Neuron (in vitro differentiated cells): Measurements from ENCODE around the gene POMGNT2.
"Not testable (repeated sequence)": the region's sequence is repeated elsewhere in the genome, so short reads cannot be mapped to it uniquely, and the experiment has no call there.

Source experiments
- H2AFZ ChIP-seq: one replicate; pipeline ENCODE4 v1.6.1; 2013; ENCODE audit warnings: low read depth, mild to moderate bottlenecking, inconsistent platforms, low read length, moderate library complexity
- H3K27me3 ChIP-seq: one replicate; pipeline ENCODE4 v1.6.1; 2013; ENCODE audit warnings: low read length; ENCODE audit not compliant: insufficient read depth
- H3K36me3 ChIP-seq: one replicate; pipeline ENCODE4 v1.6.1; 2013; ENCODE audit warnings: low read length; ENCODE audit not compliant: insufficient read depth
- H3K4me1 ChIP-seq: one replicate; pipeline ENCODE4 v1.6.1; 2013; ENCODE audit warnings: low read length; ENCODE audit not compliant: insufficient read depth
- H3K4me3 ChIP-seq: 2 replicates; pipeline ENCODE4 v1.5.1; 2013; ENCODE audit warnings: mild to moderate bottlenecking, low read length, moderate library complexity
- H3K9me3 ChIP-seq: one replicate; pipeline ENCODE4 v1.6.1; 2013; ENCODE audit warnings: low read length

POMGNT2 gene

GRCh38 chr3:43077707-43078106 is 28.2 kb downstream of the POMGNT2 start:
- H3K27me3 ChIP-seq: no peaks in the 10 kb centered on the region
- H2AFZ ChIP-seq: no peak overlapping the region
- peaks cover 16% of the 10 kb centered on the region for H3K9me3 ChIP-seq
- H3K4me3 ChIP-seq: no peak overlapping the region
- H3K4me1 ChIP-seq: no peaks in the 10 kb centered on the region
- H3K36me3 ChIP-seq: peaks cover 21% of the 10 kb centered on the region

GRCh38 chr3:43077261-43077660 is 28.6 kb downstream of the POMGNT2 start:
- Histone ChIP-seq H3K36me3 (peaks cover 21% of the 10 kb centered on the region), H3K4me3 (no peak overlapping the region), H3K27me3 (no peaks in the 10 kb centered on the region)

GRCh38 chr3:43076857-43077256 is 29.0 kb downstream of the POMGNT2 start:
- peaks cover 16% of the 10 kb centered on the region for H3K9me3 ChIP-seq
- no peak overlapping the region for H3K4me3 ChIP-seq
- H3K36me3 ChIP-seq: peaks cover 21% of the 10 kb centered on the region
- H3K4me1 ChIP-seq: no peaks in the 10 kb centered on the region
- H2AFZ ChIP-seq: no peak overlapping the region
- H3K27me3 ChIP-seq: no peaks in the 10 kb centered on the region

More at GRCh38 chr3:43077261-43077660, 28.6 kb downstream of the POMGNT2 start:
- H3K4me1 ChIP-seq: no peaks in the 10 kb centered on the region
- H3K9me3 ChIP-seq: peaks cover 16% of the 10 kb centered on the region
- no peak overlapping the region for H2AFZ ChIP-seq

- Histone ChIP-seq H3K9me3 (peaks cover 12% of the 10 kb centered on the region), H3K36me3 (peaks cover 17% of the 10 kb centered on the region), H3K4me1 (no peaks in the 10 kb centered on the region), H2AFZ (no peak overlapping the region), H3K4me3 (no peak overlapping the region), H3K27me3 (no peaks in the 10 kb centered on the region)
Measured at GRCh38 chr3:43075904-43076661, 29.8 kb downstream of the POMGNT2 start.

GRCh38 chr3:43074901-43075689 is 30.8 kb downstream of the POMGNT2 start:
- H3K9me3 ChIP-seq: peaks cover 5% of the 10 kb centered on the region
- H3K4me1 ChIP-seq: no peaks in the 10 kb centered on the region
- no peak overlapping the region for H2AFZ ChIP-seq
- no peaks in the 10 kb centered on the region for H3K27me3 ChIP-seq
- H3K4me3 ChIP-seq: no peak overlapping the region
- H3K36me3 ChIP-seq: peaks cover 8% of the 10 kb centered on the region

GRCh38 chr3:43074482-43074881 is 31.4 kb downstream of the POMGNT2 start:
- Histone ChIP-seq H3K36me3 (peaks cover 2% of the 10 kb centered on the region), H3K27me3 (no peaks in the 10 kb centered on the region), H3K9me3 (peaks cover 2% of the 10 kb centered on the region), H3K4me3 (no peak overlapping the region), H3K4me1 (no peaks in the 10 kb centered on the region), H2AFZ (no peak overlapping the region)

GRCh38 chr3:43073836-43074220 is 32.1 kb downstream of the POMGNT2 start:
- H2AFZ ChIP-seq: no peak overlapping the region
- H3K4me1 ChIP-seq: no peaks in the 10 kb centered on the region
- H3K4me3 ChIP-seq: no peak overlapping the region
- H3K9me3 ChIP-seq: no peaks in the 10 kb centered on the region
- no peaks in the 10 kb centered on the region for H3K27me3 ChIP-seq
- no peaks in the 10 kb centered on the region for H3K36me3 ChIP-seq

GRCh38 chr3:43073116-43073835 is 32.6 kb downstream of the POMGNT2 start:
- Histone ChIP-seq H3K36me3 (no peaks in the 10 kb centered on the region), H2AFZ (no peak overlapping the region), H3K27me3 (no peaks in the 10 kb centered on the region), H3K9me3 (no peaks in the 10 kb centered on the region), H3K4me1 (no peaks in the 10 kb centered on the region), H3K4me3 (no peak overlapping the region)

GRCh38 chr3:43072361-43072760 is 33.5 kb downstream of the POMGNT2 start:
- H3K36me3 ChIP-seq: no peaks in the 10 kb centered on the region
- no peak overlapping the region for H2AFZ ChIP-seq
- no peaks in the 10 kb centered on the region for H3K4me1 ChIP-seq
- H3K4me3 ChIP-seq: no peak overlapping the region
- H3K27me3 ChIP-seq: no peaks in the 10 kb centered on the region
- no peaks in the 10 kb centered on the region for H3K9me3 ChIP-seq

- H3K36me3 ChIP-seq: no peaks in the 10 kb centered on the region
- H2AFZ ChIP-seq: no peak overlapping the region
- no peak overlapping the region for H3K4me3 ChIP-seq
- H3K4me1 ChIP-seq: no peaks in the 10 kb centered on the region
- H3K27me3 ChIP-seq: no peaks in the 10 kb centered on the region
- H3K9me3 ChIP-seq: no peaks in the 10 kb centered on the region
Measured at GRCh38 chr3:43071313-43071893, 34.5 kb downstream of the POMGNT2 start.

GRCh38 chr3:43070670-43071069 is 35.2 kb downstream of the POMGNT2 start:
- H3K4me1 ChIP-seq, H3K9me3 ChIP-seq, H2AFZ ChIP-seq, H3K36me3 ChIP-seq, H3K27me3 ChIP-seq, H3K4me3 ChIP-seq: not testable (repeated sequence)

GRCh38 chr3:43063114-43063513 is 42.8 kb downstream of the POMGNT2 start:
- Histone ChIP-seq H3K4me3 (no peak overlapping the region), H3K4me1 (no peaks in the 10 kb centered on the region), H2AFZ (no peak overlapping the region), H3K36me3 (no peaks in the 10 kb centered on the region), H3K9me3 (no peaks in the 10 kb centered on the region), H3K27me3 (no peaks in the 10 kb centered on the region)

- Histone ChIP-seq H3K4me3 (no peak overlapping the region), H3K27me3 (no peaks in the 10 kb centered on the region), H2AFZ (no peak overlapping the region), H3K9me3 (no peaks in the 10 kb centered on the region), H3K4me1 (no peaks in the 10 kb centered on the region), H3K36me3 (no peaks in the 10 kb centered on the region)
Measured at GRCh38 chr3:43062564-43063040, 43.3 kb downstream of the POMGNT2 start.
